ENCODE measurements around the gene MIS12. TPM values are rescaled to one million over a fixed set of nuclear protein-coding genes. Genes with fewer than 3 reads are reported as not detected.

Gene MIS12
- total RNA-seq, 1 experiment from 2014 or later, result 11.5 TPM

DNA sequence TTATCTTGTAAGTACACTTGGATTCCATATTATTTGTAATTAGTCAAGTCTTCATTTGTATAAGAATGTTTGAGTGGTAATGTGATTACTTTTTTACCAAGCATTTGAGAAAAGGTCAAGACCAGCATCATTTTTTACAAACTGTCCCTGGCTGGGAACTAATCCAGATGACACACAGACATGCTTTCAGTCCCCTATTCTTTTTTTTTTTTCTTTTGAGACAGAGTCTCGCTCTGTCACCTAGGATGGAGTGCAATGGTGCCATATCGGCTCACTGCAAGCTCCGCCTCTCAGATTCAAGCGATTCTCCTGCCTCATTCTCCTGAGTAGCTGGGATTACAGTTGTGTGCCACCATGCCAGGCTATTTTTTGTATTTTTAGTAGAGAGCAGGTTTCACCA is 4.9 kb upstream of the MIS12 start:
- DNase-seq (ENCODE audit: low read depth, low spot score), result no peak
- intact Hi-C loops (cut with micrococcal nuclease; ENCODE audit: unreplicated experiment), result no loop called here
- in situ Hi-C loops (cut with HindIII; ENCODE audit: low pct_unique_long_range_greater_than_20kb, low sequenced_read_pairs), result no loop called here
- Histone ChIP-seq H3K36me3 (ENCODE audit: control insufficient read depth, insufficient read depth, low read length) (peaks cover 40% of the 10 kb centered on the region), H3K27me3 (ENCODE audit: control insufficient read depth, insufficient read depth, low read length) (no peaks in the 10 kb centered on the region), H3K4me3 (ENCODE audit: low read depth in 2 of 2, low read length in 2 of 2) (no peak overlapping the region), H3K4me1 (ENCODE audit: control insufficient read depth, insufficient read depth, low read length) (peaks cover 6% of the 10 kb centered on the region), H3K9me3 (ENCODE audit: control insufficient read depth, insufficient read depth, low read depth, low read length) (no peaks in the 10 kb centered on the region), H3K27ac (ENCODE audit: low read length) (no peak overlapping the region)
- ATAC-seq, result no peak
- POLR2A ChIA-PET, result no interaction called here
- TF ChIP-seq POLR2AphosphoS5 (IDR thresholded peaks at IDR 0.05; ENCODE audit: low read depth, low read length), result no peak
- TF ChIP-seq TCF7L2 (IDR thresholded peaks at IDR 0.05; ENCODE audit: low read depth, low read length), result no peak
- TF ChIP-seq, protein P1, sequence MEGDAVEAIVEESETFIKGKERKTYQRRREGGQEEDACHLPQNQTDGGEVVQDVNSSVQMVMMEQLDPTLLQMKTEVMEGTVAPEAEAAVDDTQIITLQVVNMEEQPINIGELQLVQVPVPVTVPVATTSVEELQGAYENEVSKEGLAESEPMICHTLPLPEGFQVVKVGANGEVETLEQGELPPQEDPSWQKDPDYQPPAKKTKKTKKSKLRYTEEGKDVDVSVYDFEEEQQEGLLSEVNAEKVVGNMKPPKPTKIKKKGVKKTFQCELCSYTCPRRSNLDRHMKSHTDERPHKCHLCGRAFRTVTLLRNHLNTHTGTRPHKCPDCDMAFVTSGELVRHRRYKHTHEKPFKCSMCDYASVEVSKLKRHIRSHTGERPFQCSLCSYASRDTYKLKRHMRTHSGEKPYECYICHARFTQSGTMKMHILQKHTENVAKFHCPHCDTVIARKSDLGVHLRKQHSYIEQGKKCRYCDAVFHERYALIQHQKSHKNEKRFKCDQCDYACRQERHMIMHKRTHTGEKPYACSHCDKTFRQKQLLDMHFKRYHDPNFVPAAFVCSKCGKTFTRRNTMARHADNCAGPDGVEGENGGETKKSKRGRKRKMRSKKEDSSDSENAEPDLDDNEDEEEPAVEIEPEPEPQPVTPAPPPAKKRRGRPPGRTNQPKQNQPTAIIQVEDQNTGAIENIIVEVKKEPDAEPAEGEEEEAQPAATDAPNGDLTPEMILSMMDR (IDR thresholded peaks at IDR 0.05), result no peak
- TF ChIP-seq SIN3A (IDR thresholded peaks at IDR 0.05; ENCODE audit: borderline replicate concordance, insufficient read depth, low read depth, low read length), result no peak
- TF ChIP-seq, protein P2, sequence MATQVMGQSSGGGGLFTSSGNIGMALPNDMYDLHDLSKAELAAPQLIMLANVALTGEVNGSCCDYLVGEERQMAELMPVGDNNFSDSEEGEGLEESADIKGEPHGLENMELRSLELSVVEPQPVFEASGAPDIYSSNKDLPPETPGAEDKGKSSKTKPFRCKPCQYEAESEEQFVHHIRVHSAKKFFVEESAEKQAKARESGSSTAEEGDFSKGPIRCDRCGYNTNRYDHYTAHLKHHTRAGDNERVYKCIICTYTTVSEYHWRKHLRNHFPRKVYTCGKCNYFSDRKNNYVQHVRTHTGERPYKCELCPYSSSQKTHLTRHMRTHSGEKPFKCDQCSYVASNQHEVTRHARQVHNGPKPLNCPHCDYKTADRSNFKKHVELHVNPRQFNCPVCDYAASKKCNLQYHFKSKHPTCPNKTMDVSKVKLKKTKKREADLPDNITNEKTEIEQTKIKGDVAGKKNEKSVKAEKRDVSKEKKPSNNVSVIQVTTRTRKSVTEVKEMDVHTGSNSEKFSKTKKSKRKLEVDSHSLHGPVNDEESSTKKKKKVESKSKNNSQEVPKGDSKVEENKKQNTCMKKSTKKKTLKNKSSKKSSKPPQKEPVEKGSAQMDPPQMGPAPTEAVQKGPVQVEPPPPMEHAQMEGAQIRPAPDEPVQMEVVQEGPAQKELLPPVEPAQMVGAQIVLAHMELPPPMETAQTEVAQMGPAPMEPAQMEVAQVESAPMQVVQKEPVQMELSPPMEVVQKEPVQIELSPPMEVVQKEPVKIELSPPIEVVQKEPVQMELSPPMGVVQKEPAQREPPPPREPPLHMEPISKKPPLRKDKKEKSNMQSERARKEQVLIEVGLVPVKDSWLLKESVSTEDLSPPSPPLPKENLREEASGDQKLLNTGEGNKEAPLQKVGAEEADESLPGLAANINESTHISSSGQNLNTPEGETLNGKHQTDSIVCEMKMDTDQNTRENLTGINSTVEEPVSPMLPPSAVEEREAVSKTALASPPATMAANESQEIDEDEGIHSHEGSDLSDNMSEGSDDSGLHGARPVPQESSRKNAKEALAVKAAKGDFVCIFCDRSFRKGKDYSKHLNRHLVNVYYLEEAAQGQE (IDR thresholded peaks at IDR 0.05; ENCODE audit: insufficient read depth in 1 of 2, low read depth in 2 of 2, low read length in 1 of 2), result no peak
- CTCF ChIA-PET, result no interaction called here
- no TSS peak for BruUV-seq (replicated peaks)

DNA sequence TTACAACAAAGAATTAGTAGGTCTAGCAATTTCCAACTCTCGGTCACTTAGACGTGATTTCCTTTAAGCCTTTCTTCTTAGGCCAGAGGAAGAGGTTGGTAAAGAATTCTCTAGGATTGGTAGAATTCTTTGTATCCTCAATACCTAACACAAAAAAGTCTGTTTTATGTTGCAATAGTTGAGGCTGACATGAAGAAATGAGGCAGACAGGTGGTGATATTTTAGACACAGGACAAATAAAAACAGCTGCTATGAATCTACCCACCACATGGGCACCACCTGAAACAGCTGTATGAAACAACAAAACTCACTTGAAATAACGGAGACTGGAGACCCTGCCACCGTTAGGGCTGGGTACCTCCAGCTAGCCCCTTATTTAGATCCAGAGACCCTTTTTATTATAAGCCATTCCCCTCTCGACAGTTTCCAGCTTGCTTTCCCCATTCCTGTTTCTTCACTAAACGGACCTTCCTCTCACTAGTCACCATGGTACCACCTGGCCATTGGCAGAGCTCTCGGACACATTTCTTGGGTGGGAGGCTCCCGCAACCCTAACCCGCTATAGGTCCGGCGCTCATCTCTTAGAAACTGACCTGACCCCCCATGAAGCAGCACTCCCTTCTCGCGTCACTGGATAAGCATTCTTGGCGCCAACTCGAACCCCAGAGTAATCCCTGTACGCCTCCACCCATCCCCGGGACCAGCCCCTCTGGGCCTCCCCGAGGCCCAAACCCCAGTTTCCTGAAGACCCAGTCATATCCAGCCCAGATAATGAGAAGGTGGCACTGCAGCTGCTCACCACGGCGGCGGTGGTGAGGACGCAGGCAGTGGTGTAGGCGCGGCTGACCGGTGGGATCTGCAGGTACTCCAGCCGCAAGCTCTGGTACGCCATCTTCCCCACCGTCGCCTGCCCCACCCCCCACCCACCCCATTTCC is 828 bp upstream of the MIS12 start, which contains the start of gene DERL2:
Gene DERL2 (minus strand): TSS at position 909 of the 936 bp plus-strand sequence. CDS start 17 bp downstream, at position 892.
- Histone ChIP-seq H3K27ac (ENCODE audit: low read length) (peak within 1 kb of the TSS; percentile 94), H3K36me3 (ENCODE audit: control insufficient read depth, insufficient read depth, low read length) (peaks cover 22% of the 10 kb centered on the region), H3K4me3 (ENCODE audit: low read depth in 2 of 2, low read length in 2 of 2) (peak within 1 kb of the TSS; percentile 85 to 98), H3K9me3 (ENCODE audit: control insufficient read depth, insufficient read depth, low read depth, low read length) (peaks cover 7% of the 10 kb centered on the region; the same call in 1 of the 2 replicates), H3K4me1 (ENCODE audit: control insufficient read depth, insufficient read depth, low read length) (peaks cover 6% of the 10 kb centered on the region), H3K27me3 (ENCODE audit: control insufficient read depth, insufficient read depth, low read length) (no peaks in the 10 kb centered on the region)
- intact Hi-C loops (cut with micrococcal nuclease; ENCODE audit: unreplicated experiment), result no loop called here
- ChIA-PET POLR2A (interaction anchor here (0.6 to 0.7 kb wide), 5 partner anchors 8 to 964 kb away, joined by 3 read pairs; no protein-coding TSS in a partner anchor), CTCF (no interaction called here)
- TF ChIP-seq SIN3A (IDR thresholded peaks at IDR 0.05; ENCODE audit: borderline replicate concordance, insufficient read depth, low read depth, low read length) (peak; percentile 76; the same call in 1 of the 2 replicates), POLR2AphosphoS5 (IDR thresholded peaks at IDR 0.05; ENCODE audit: low read depth, low read length) (no peak)
- in situ Hi-C loops (cut with HindIII; ENCODE audit: low pct_unique_long_range_greater_than_20kb, low sequenced_read_pairs), result no loop called here
- TSS peak; percentile 71 for BruUV-seq (replicated peaks)
- ATAC-seq, result peak; percentile 46
- DNase-seq (ENCODE audit: low read depth, low spot score), result no peak

All from Panc1 (cell line).